ENCODE measurements around the gene CLSTN2.

CLSTN2 gene

DNA sequence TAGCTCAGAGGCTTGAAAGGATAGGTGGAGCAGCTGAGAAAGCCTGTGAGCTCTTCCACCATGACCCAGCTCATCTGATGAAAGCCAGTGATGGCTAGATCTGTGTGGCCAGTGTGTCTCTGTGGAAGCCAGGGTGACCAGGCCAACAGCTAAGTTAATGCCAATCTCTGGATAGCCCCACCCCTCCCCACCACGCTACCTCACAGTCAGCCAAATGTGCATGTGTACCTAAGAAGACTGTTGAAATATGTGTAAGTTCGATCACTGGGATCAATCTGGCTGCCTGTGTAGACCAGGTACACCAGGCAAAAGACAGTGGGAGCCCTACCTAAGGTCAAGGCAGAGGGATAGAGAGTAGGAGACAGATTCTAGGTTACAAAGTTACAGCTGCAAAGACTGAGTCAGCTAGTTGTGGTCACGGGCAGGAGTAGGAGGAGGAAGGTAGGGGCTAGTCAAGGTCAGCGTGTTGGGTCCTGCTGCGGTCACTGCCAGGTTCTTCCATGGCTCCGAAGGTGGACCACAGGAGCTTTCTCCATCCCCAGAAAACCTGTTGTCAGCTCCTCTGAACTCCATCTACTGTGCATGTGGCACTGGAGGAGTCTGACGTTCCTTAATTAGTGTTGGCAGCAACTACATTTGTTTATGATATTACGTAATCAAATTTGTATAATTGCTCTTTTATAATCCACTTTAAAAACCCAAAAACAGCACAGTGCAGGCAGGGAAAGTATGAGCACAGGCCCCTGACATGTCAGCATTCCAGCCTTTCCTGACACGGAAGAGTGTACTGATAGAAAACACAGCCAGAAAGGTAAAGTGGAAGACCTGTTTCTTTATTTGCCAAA, 318.0 kb downstream of the CLSTN2 start:
- Histone ChIP-seq H3K4me2 (ENCODE audit: low read depth, low read length) (no peak overlapping the region), H3K4me1 (ENCODE audit: low read length) (no peaks in the 10 kb centered on the region), H3K27ac (ENCODE audit: low read length) (no peak overlapping the region), H3K9ac (ENCODE audit: low read length) (no peak overlapping the region), H3F3A (ENCODE audit: insufficient read depth, low read length) (no peaks in the 10 kb centered on the region), H3K4me3 (ENCODE audit: low read length) (no peak overlapping the region), H3K9me3 (replicated peaks; ENCODE audit: insufficient read depth, low read length) (no peaks in the 10 kb centered on the region), H3K9me2 (replicated peaks; ENCODE audit: insufficient read depth, low read length) (no peaks in the 10 kb centered on the region), H3K27me3 (replicated peaks; ENCODE audit: insufficient read depth, low read length) (no peaks in the 10 kb centered on the region), H2AFZ (ENCODE audit: low read length) (no peak overlapping the region), H3K79me2 (ENCODE audit: low read length) (no peaks in the 10 kb centered on the region), H4K20me1 (ENCODE audit: insufficient read depth, low read length) (no peaks in the 10 kb centered on the region), H3K36me3 (replicated peaks; ENCODE audit: insufficient read depth, low read length) (no peaks in the 10 kb centered on the region)
- TF ChIP-seq EZH2phosphoT487 (IDR thresholded peaks at IDR 0.05; ENCODE audit: low read length) (no peak), EZH2 (optimal IDR thresholded peaks at IDR 0.05; ENCODE audit: low read depth, low read length) (no peak)
- TF ChIP-seq, protein P1, sequence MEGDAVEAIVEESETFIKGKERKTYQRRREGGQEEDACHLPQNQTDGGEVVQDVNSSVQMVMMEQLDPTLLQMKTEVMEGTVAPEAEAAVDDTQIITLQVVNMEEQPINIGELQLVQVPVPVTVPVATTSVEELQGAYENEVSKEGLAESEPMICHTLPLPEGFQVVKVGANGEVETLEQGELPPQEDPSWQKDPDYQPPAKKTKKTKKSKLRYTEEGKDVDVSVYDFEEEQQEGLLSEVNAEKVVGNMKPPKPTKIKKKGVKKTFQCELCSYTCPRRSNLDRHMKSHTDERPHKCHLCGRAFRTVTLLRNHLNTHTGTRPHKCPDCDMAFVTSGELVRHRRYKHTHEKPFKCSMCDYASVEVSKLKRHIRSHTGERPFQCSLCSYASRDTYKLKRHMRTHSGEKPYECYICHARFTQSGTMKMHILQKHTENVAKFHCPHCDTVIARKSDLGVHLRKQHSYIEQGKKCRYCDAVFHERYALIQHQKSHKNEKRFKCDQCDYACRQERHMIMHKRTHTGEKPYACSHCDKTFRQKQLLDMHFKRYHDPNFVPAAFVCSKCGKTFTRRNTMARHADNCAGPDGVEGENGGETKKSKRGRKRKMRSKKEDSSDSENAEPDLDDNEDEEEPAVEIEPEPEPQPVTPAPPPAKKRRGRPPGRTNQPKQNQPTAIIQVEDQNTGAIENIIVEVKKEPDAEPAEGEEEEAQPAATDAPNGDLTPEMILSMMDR (IDR thresholded peaks at IDR 0.05; ENCODE audit: low read length) = no peak
- DNase-seq = no peak

DNA sequence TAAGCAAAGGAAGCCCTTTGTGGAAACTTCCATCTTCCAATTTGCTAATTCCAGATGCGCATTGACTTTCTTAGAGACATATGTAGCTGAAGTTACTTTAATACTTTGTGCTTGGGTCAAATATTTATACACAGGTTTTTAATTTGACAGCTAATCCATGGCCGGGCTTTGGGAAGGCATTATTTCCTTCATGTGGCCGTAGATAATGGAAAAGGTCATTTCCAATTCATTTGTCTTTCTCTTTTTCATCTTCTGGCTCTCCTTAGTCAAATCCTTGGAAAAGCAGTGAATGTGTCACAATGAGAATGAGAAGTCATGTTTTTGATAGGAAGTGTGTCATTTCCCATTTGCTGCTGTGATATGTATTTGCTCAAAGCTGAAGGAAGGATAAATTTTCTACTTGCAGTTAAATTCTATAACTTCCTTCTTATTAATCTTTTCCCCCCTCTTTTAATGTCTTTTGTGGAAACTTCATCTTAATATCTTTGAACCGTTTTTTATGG, 323.3 kb downstream of the CLSTN2 start:
- no peaks in the 10 kb centered on the region for H3K36me3 ChIP-seq (replicated peaks; ENCODE audit: insufficient read depth, low read length)
- no peaks in the 10 kb centered on the region for H4K20me1 ChIP-seq (ENCODE audit: insufficient read depth, low read length)
- TF ChIP-seq EZH2phosphoT487 (IDR thresholded peaks at IDR 0.05; ENCODE audit: low read length) (no peak), EZH2 (optimal IDR thresholded peaks at IDR 0.05; ENCODE audit: low read depth, low read length) (no peak)
- TF ChIP-seq, protein P1 (IDR thresholded peaks at IDR 0.05; ENCODE audit: low read length) = no peak
- no peak overlapping the region for H3K4me2 ChIP-seq (ENCODE audit: low read depth, low read length)
- H3K79me2 ChIP-seq (ENCODE audit: low read length) = no peaks in the 10 kb centered on the region
- H2AFZ ChIP-seq (ENCODE audit: low read length) = no peak overlapping the region
- H3K27ac ChIP-seq (ENCODE audit: low read length) = no peak overlapping the region
- H3K9me2 ChIP-seq (replicated peaks; ENCODE audit: insufficient read depth, low read length) = no peaks in the 10 kb centered on the region
- H3K4me1 ChIP-seq (ENCODE audit: low read length) = no peaks in the 10 kb centered on the region
- H3F3A ChIP-seq (ENCODE audit: insufficient read depth, low read length) = no peaks in the 10 kb centered on the region
- no peaks in the 10 kb centered on the region for H3K9me3 ChIP-seq (replicated peaks; ENCODE audit: insufficient read depth, low read length)
- DNase-seq = no peak
- H3K4me3 ChIP-seq (ENCODE audit: low read length) = no peak overlapping the region
- no peaks in the 10 kb centered on the region for H3K27me3 ChIP-seq (replicated peaks; ENCODE audit: insufficient read depth, low read length)
- no peak overlapping the region for H3K9ac ChIP-seq (ENCODE audit: low read length)

DNA sequence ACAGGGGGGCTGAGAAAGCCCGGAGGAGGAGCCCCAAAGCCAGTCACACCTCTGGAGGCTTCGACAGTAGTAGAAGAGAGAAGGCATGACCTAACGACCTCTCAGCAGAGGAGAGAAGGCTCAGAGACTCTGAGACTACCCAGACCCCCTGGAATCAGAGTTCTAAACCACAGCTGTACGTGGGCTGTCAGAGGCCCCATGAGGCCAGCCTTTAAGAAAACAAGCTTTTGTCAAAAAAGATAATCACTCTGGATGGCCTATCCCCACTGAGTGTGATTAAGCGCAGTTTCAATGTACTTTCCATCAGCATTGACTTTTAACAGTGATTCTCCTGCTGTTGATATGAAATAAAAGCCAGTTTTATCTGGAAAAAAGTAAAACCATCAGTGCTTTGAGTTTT, 330.3 kb downstream of the CLSTN2 start:
- no peak for DNase-seq
- Histone ChIP-seq H3F3A (ENCODE audit: insufficient read depth, low read length) (no peaks in the 10 kb centered on the region), H3K4me1 (ENCODE audit: low read length) (no peaks in the 10 kb centered on the region), H3K36me3 (replicated peaks; ENCODE audit: insufficient read depth, low read length) (no peaks in the 10 kb centered on the region), H3K9ac (ENCODE audit: low read length) (no peak overlapping the region), H3K79me2 (ENCODE audit: low read length) (no peaks in the 10 kb centered on the region), H4K20me1 (ENCODE audit: insufficient read depth, low read length) (no peaks in the 10 kb centered on the region), H3K27me3 (replicated peaks; ENCODE audit: insufficient read depth, low read length) (no peaks in the 10 kb centered on the region), H3K9me3 (replicated peaks; ENCODE audit: insufficient read depth, low read length) (no peaks in the 10 kb centered on the region), H3K4me3 (ENCODE audit: low read length) (no peak overlapping the region), H3K4me2 (ENCODE audit: low read depth, low read length) (no peak overlapping the region), H3K27ac (ENCODE audit: low read length) (no peak overlapping the region), H3K9me2 (replicated peaks; ENCODE audit: insufficient read depth, low read length) (no peaks in the 10 kb centered on the region), H2AFZ (ENCODE audit: low read length) (no peak overlapping the region)
- TF ChIP-seq, protein P1 (IDR thresholded peaks at IDR 0.05; ENCODE audit: low read length) = no peak
- TF ChIP-seq EZH2phosphoT487 (IDR thresholded peaks at IDR 0.05; ENCODE audit: low read length) (no peak), EZH2 (optimal IDR thresholded peaks at IDR 0.05; ENCODE audit: low read depth, low read length) (no peak)

Data from MM.1S (cell line).